MM.1S (cell line): Measurements from ENCODE around the gene SUZ12.
"Not testable (repeated sequence)": the region's sequence is repeated elsewhere in the genome, so short reads cannot be mapped to it uniquely, and the experiment has no call there.

ENCODE experiments used
- EZH2 ChIP-seq: fragments of 300-600 bp; sonication (generic); optimal IDR thresholded peaks from 2 replicates; pipeline ENCODE3; 2017; ENCODE audit warnings: low read depth, mild to moderate bottlenecking, antibody characterized with exemption, low read length, mixed read lengths
- EZH2phosphoT487 ChIP-seq: fragments of 300-600 bp; sonication (generic); IDR thresholded peaks from 2 replicates; pipeline ENCODE4 v1.6.1; 2018; ENCODE audit warnings: antibody characterized with exemption, low read length
- TF ChIP-seq, protein P1 (sequence below): fragments of 300-600 bp; sonication (generic); IDR thresholded peaks from 2 replicates; pipeline ENCODE4 v1.5.1; 2016; ENCODE audit warnings: antibody characterized with exemption, low read length, mixed read lengths

DNA sequence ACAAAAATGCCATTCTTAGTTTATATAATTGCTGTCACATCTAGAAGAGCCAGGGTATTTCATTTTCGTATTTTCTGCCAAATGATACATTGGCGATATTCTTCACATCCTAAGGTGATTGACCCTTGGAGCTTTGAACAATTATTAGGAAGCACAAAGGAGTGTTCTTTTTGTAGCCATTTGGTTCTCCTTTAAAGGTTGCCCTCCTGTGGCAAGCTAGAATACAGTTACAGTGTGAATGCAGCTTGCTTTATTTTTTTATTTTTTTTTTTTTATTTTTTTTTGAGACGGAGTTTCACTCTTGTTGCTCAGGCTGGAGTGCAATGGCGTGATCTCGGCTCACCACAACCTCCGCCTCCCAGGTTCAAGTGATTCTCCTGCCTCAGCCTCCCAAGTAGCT is 24.1 kb upstream of the SUZ12 start:
- TF ChIP-seq, protein P1, sequence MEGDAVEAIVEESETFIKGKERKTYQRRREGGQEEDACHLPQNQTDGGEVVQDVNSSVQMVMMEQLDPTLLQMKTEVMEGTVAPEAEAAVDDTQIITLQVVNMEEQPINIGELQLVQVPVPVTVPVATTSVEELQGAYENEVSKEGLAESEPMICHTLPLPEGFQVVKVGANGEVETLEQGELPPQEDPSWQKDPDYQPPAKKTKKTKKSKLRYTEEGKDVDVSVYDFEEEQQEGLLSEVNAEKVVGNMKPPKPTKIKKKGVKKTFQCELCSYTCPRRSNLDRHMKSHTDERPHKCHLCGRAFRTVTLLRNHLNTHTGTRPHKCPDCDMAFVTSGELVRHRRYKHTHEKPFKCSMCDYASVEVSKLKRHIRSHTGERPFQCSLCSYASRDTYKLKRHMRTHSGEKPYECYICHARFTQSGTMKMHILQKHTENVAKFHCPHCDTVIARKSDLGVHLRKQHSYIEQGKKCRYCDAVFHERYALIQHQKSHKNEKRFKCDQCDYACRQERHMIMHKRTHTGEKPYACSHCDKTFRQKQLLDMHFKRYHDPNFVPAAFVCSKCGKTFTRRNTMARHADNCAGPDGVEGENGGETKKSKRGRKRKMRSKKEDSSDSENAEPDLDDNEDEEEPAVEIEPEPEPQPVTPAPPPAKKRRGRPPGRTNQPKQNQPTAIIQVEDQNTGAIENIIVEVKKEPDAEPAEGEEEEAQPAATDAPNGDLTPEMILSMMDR: not testable (repeated sequence)
- not testable (repeated sequence) for TF ChIP-seq EZH2, EZH2phosphoT487
